Stomach (tissue), 4 donors: ENCODE measurements around the gene PLCH1.

Source experiments
- CTCF ChIP-seq, 7 experiments: fragments of 450-650 bp in 4 of 7; fragments of 200-600 bp in 3 of 7; sonication (generic) in 3 of 7; IDR thresholded peaks; one replicate each; pipeline ENCODE4 v1.5.1; 2016 to 2019; ENCODE audit warnings: antibody characterized with exemption in 7 of 7, control low read depth in 2 of 7, mild to moderate bottlenecking in 1 of 7
- EP300 ChIP-seq: sonication (generic); formaldehyde crosslinking; IDR thresholded peaks from one replicate; pipeline ENCODE4 v1.6.1; 2017; ENCODE audit warnings: antibody characterized with exemption
- POLR2A ChIP-seq, 4 donors: fragments of 450-650 bp; IDR thresholded peaks; one replicate each; pipeline ENCODE4 v1.6.1; 2016; ENCODE audit warnings: antibody characterized with exemption in 4 of 4, control low read depth in 2 of 4, mild to moderate bottlenecking in 1 of 4, moderate library complexity in 1 of 4

DNA sequence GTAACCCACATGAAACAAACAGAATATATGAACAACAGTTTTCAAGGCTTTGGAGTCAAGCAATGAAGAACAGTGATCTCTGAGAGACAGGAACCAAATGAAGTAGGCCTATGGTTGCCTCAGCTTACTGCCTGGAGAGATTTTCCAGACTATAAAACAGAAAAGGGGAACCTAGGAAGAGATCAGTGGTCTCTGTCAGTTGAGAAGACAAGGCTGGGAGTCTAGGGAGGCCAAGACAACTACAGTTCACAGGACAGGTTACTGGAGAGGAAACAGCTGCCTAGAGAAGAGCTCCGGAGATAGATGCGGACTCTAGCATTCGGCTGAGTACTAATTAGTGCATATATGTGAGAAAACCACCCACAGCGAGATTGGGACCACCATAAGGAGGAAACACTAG is 87.7 kb downstream of the PLCH1 start:
- TF ChIP-seq POLR2A (IDR thresholded peaks at IDR 0.05) (no peak), CTCF (IDR thresholded peaks at IDR 0.05) (no peak), EP300 (no peak)
